DOHH2 (cell line): ENCODE results near the gene DNAH3.

ENCODE experiments used
- EZH2phosphoT487 ChIP-seq: fragments of 200-600 bp; sonication (generic); IDR thresholded peaks from 2 replicates; pipeline ENCODE4 v1.6.1; 2017; ENCODE audit warnings: borderline replicate concordance, mild to moderate bottlenecking, antibody characterized with exemption, low read length, moderate library complexity, mixed read lengths
- TF ChIP-seq, protein P1 (sequence below): fragments of 200-600 bp; sonication (generic); IDR thresholded peaks from one replicate; pipeline ENCODE4 v1.5.1; 2014; ENCODE audit warnings: antibody characterized with exemption, mild to moderate bottlenecking, low read depth, low read length; ENCODE audit not compliant: poor library complexity, severe bottlenecking

GRCh38 chr16:20968765-20969164 is 181.9 kb downstream of the DNAH3 start:
- TF ChIP-seq, protein P1, sequence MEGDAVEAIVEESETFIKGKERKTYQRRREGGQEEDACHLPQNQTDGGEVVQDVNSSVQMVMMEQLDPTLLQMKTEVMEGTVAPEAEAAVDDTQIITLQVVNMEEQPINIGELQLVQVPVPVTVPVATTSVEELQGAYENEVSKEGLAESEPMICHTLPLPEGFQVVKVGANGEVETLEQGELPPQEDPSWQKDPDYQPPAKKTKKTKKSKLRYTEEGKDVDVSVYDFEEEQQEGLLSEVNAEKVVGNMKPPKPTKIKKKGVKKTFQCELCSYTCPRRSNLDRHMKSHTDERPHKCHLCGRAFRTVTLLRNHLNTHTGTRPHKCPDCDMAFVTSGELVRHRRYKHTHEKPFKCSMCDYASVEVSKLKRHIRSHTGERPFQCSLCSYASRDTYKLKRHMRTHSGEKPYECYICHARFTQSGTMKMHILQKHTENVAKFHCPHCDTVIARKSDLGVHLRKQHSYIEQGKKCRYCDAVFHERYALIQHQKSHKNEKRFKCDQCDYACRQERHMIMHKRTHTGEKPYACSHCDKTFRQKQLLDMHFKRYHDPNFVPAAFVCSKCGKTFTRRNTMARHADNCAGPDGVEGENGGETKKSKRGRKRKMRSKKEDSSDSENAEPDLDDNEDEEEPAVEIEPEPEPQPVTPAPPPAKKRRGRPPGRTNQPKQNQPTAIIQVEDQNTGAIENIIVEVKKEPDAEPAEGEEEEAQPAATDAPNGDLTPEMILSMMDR: no peak
- TF ChIP-seq EZH2phosphoT487: no peak
